GM23338 (cell line): ENCODE measurements around the gene PKD2L1.

Source experiments
- CREB1 ChIP-seq: fragments of 250-450 bp; sonication (Bioruptor Pico); IDR thresholded peaks from 2 replicates; pipeline ENCODE4 v1.5.0; 2020; ENCODE audit warnings: low read depth, mild to moderate bottlenecking, moderate library complexity
- CTCF ChIP-seq, 2 experiments: fragments of 200-600 bp in 1 of 2; sonication (generic) in 1 of 2; conservative IDR thresholded peaks; 2 replicates each; pipeline versions ENCODE4 v1.5.1 to v1.6.1; 2016 to 2017; ENCODE audit warnings: antibody characterized with exemption in 2 of 2, low read depth in 2 of 2, mild to moderate bottlenecking in 2 of 2, moderate library complexity in 1 of 2
- EZH2 ChIP-seq: fragments of 200-600 bp; sonication (generic); IDR thresholded peaks from one replicate; pipeline ENCODE4 v1.8.0; 2017; ENCODE audit warnings: antibody characterized with exemption, mild to moderate bottlenecking, low read depth; ENCODE audit not compliant: unreplicated experiment
- POLR2AphosphoS5 ChIP-seq: IDR thresholded peaks from 2 replicates; pipeline ENCODE4 v1.6.1; 2016; ENCODE audit warnings: antibody characterized with exemption, low read depth
- REST ChIP-seq: IDR thresholded peaks from one replicate; pipeline ENCODE4 v1.6.1; 2018; ENCODE audit warnings: antibody characterized with exemption; ENCODE audit not compliant: unreplicated experiment
- ZNF114 ChIP-seq: fragments of 250-450 bp; sonication (Bioruptor Pico); IDR thresholded peaks from 2 replicates; pipeline ENCODE4 v1.5.0; 2020; ENCODE audit warnings: mild to moderate bottlenecking, moderate library complexity

- TF ChIP-seq EZH2: no peak
- TF ChIP-seq ZNF114: no peak
- TF ChIP-seq CTCF (conservative IDR thresholded peaks at IDR 0.05; ENCODE audit: low read depth in 2 of 2): no peak
- TF ChIP-seq CREB1: no peak
- TF ChIP-seq POLR2AphosphoS5: no peak
- TF ChIP-seq REST: no peak
Observed at GRCh38 chr10:100339236-100339635, 9.2 kb upstream of the PKD2L1 start.
